Measurements from ENCODE around the gene CDCA4.

Gene CDCA4

GRCh38 chr14:105015905-105016304, 5.0 kb downstream of the CDCA4 start:
- Histone ChIP-seq H3K9me2 (ENCODE audit: low read depth, low read length) (no peaks in the 10 kb centered on the region), H3K4me3 (ENCODE audit: low read depth, low read length, poor library complexity, severe bottlenecking) (peak overlapping the region; percentile 99), H2AFZ (ENCODE audit: low read length) (no peak overlapping the region), H3K9ac (ENCODE audit: low read length) (peak overlapping the region; percentile 20; the same call in 1 of the 2 replicates), H3K36me3 (ENCODE audit: insufficient read depth, low read length) (peaks cover 56% of the 10 kb centered on the region), H3K9me3 (ENCODE audit: low read length) (no peaks in the 10 kb centered on the region), H3K27ac (ENCODE audit: low read depth, low read length, poor library complexity, severe bottlenecking) (peak overlapping the region; percentile 79), H3K4me2 (ENCODE audit: low read length) (peak overlapping the region; percentile 95), H3K79me2 (ENCODE audit: insufficient read depth, low read length) (peaks cover 95% of the 10 kb centered on the region), H4K20me1 (ENCODE audit: insufficient read depth, low read length) (no peaks in the 10 kb centered on the region), H3F3A (ENCODE audit: insufficient read depth, low read length) (no peaks in the 10 kb centered on the region), H3K27me3 (ENCODE audit: insufficient read depth, low read length) (no peaks in the 10 kb centered on the region), H3K4me1 (ENCODE audit: insufficient read depth, low read length, severe bottlenecking) (peaks cover 76% of the 10 kb centered on the region)
- TF ChIP-seq CTCF (IDR thresholded peaks at IDR 0.05; ENCODE audit: low read length), result no peak
- no peak for TF ChIP-seq EZH2 (IDR thresholded peaks at IDR 0.05; ENCODE audit: borderline replicate concordance, low read length)

GRCh38 chr14:105015242-105015641, 5.6 kb downstream of the CDCA4 start:
- peaks cover 63% of the 10 kb centered on the region for H3K36me3 ChIP-seq (ENCODE audit: insufficient read depth, low read length)

GRCh38 chr14:105014631-105015030, 6.3 kb downstream of the CDCA4 start:
- H3K9me2 ChIP-seq (ENCODE audit: low read depth, low read length), result no peaks in the 10 kb centered on the region
- TF ChIP-seq CTCF (IDR thresholded peaks at IDR 0.05; ENCODE audit: low read length) (no peak), EZH2 (IDR thresholded peaks at IDR 0.05; ENCODE audit: borderline replicate concordance, low read length) (no peak)
- H2AFZ ChIP-seq (ENCODE audit: low read length), result no peak overlapping the region
- no peaks in the 10 kb centered on the region for H3F3A ChIP-seq (ENCODE audit: insufficient read depth, low read length)
- H3K9me3 ChIP-seq (ENCODE audit: low read length), result no peaks in the 10 kb centered on the region
- H3K4me1 ChIP-seq (ENCODE audit: insufficient read depth, low read length, severe bottlenecking), result peaks cover 74% of the 10 kb centered on the region
- H3K4me3 ChIP-seq (ENCODE audit: low read depth, low read length, poor library complexity, severe bottlenecking), result peak overlapping the region; percentile 99
- H3K27ac ChIP-seq (ENCODE audit: low read depth, low read length, poor library complexity, severe bottlenecking), result peak overlapping the region; percentile 79
- peaks cover 63% of the 10 kb centered on the region for H3K36me3 ChIP-seq (ENCODE audit: insufficient read depth, low read length)
- no peaks in the 10 kb centered on the region for H3K27me3 ChIP-seq (ENCODE audit: insufficient read depth, low read length)
- peaks cover 99% of the 10 kb centered on the region for H3K79me2 ChIP-seq (ENCODE audit: insufficient read depth, low read length)
- H3K9ac ChIP-seq (ENCODE audit: low read length), result peak overlapping the region; percentile 20; the same call in 1 of the 2 replicates
- no peaks in the 10 kb centered on the region for H4K20me1 ChIP-seq (ENCODE audit: insufficient read depth, low read length)
- peak overlapping the region; percentile 95 for H3K4me2 ChIP-seq (ENCODE audit: low read length)

More at GRCh38 chr14:105015242-105015641, 5.6 kb downstream of the CDCA4 start:
- H4K20me1 ChIP-seq (ENCODE audit: insufficient read depth, low read length), result no peaks in the 10 kb centered on the region
- H3K27ac ChIP-seq (ENCODE audit: low read depth, low read length, poor library complexity, severe bottlenecking), result peak overlapping the region; percentile 79
- H3K4me1 ChIP-seq (ENCODE audit: insufficient read depth, low read length, severe bottlenecking), result peaks cover 76% of the 10 kb centered on the region
- H3K9ac ChIP-seq (ENCODE audit: low read length), result peak overlapping the region; percentile 20; the same call in 1 of the 2 replicates
- H2AFZ ChIP-seq (ENCODE audit: low read length), result no peak overlapping the region
- H3K79me2 ChIP-seq (ENCODE audit: insufficient read depth, low read length), result peaks cover 100% of the 10 kb centered on the region
- H3K4me2 ChIP-seq (ENCODE audit: low read length), result peak overlapping the region; percentile 95
- H3K9me3 ChIP-seq (ENCODE audit: low read length), result no peaks in the 10 kb centered on the region
- no peak for TF ChIP-seq EZH2 (IDR thresholded peaks at IDR 0.05; ENCODE audit: borderline replicate concordance, low read length)
- TF ChIP-seq CTCF (IDR thresholded peaks at IDR 0.05; ENCODE audit: low read length), result no peak
- H3K27me3 ChIP-seq (ENCODE audit: insufficient read depth, low read length), result no peaks in the 10 kb centered on the region
- no peaks in the 10 kb centered on the region for H3F3A ChIP-seq (ENCODE audit: insufficient read depth, low read length)
- H3K9me2 ChIP-seq (ENCODE audit: low read depth, low read length), result no peaks in the 10 kb centered on the region
- H3K4me3 ChIP-seq (ENCODE audit: low read depth, low read length, poor library complexity, severe bottlenecking), result peak overlapping the region; percentile 99
